Activated CD4-positive, alpha-beta T cell treated with anti-CD3 and anti-CD28 coated beads, Interleukin-2, amount 50 U/mL, for 4 hours (primary cell): Measurements from ENCODE around the gene BTNL2.
"Not testable (repeated sequence)": the region's sequence is repeated elsewhere in the genome, so short reads cannot be mapped to it uniquely, and the experiment has no call there.

Source experiments
- DNase-seq, 2 experiments: peaks; one replicate each; pipeline ENCODE4 v3.0.0-alpha.2; 2020

Gene BTNL2

DNA sequence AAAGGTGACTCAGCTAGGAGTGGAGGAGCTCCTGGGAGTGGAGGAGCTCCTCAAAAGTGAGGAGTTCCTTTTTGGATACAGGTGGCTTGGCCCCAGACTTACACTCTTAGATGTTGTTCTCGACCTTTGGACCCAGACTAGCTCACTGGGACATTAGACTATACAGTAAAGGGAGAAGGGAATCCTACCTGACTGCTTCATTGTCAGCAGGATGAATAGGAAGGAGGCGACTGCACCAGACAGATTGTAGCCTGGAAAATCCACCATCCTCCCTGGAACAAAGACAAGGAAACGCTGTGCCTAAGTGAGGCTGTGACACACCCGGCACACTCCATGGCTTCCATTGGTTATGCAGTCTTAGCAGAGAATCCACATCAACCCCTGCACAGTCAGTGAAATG is at the start of gene BTNL2:
Gene BTNL2, minus strand, starts transcription at position 325 of the 400 bp plus-strand sequence. Its CDS starts 58 bp downstream, at position 267.
- no peak for DNase-seq

GRCh38 chr6:32449088-32449736 is 42.2 kb upstream of the BTNL2 start:
- no peak for DNase-seq

- no peak for DNase-seq
Observed at GRCh38 chr6:32447932-32448331, 41.0 kb upstream of the BTNL2 start.

GRCh38 chr6:32445321-32445854 is 38.4 kb upstream of the BTNL2 start:
- DNase-seq: no peak

- no peak for DNase-seq
Observed at GRCh38 chr6:32444433-32444832, 37.5 kb upstream of the BTNL2 start.

DNA sequence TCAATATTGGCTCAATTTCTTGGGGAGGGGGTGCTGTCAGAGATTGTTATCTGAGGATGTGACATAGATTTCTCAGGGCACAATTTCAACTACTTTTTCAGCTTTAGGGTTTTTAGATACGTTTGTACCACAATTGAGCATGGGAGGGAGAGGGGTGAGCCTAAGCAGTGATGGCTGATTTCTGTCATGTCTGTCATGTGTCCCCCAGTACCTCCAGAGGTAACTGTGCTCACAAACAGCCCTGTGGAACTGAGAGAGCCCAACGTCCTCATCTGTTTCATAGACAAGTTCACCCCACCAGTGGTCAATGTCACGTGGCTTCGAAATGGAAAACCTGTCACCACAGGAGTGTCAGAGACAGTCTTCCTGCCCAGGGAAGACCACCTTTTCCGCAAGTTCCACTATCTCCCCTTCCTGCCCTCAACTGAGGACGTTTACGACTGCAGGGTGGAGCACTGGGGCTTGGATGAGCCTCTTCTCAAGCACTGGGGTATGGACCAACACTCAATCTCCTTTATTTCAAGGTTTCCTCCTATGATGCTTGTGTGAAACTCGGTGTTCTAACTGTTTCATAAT is 36.1 kb upstream of the BTNL2 start:
- no peak for DNase-seq

GRCh38 chr6:32442243-32442667 is 35.3 kb upstream of the BTNL2 start:
- no peak for DNase-seq

DNA sequence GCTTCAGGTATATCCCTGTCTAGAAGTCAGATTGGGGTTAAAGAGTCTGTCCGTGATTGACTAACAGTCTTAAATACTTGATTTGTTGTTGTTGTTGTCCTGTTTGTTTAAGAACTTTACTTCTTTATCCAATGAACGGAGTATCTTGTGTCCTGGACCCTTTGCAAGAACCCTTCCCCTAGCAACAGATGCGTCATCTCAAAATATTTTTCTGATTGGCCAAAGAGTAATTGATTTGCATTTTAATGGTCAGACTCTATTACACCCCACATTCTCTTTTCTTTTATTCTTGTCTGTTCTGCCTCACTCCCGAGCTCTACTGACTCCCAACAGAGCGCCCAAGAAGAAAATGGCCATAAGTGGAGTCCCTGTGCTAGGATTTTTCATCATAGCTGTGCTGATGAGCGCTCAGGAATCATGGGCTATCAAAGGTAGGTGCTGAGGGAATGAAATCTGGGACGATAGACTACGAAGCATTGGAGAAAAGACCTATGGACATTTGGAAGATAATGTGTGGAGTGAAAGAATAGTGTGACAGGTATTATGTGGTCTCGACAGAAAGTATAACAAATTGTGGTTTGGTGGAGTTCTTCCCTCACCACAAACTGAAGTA is 32.7 kb upstream of the BTNL2 start, which contains the start of gene HLA-DRA:
Gene HLA-DRA, plus strand, starts transcription at position 286 of the 613 bp plus-strand sequence. Its CDS starts 64 bp downstream, at position 350.
- no peak for DNase-seq

DNA sequence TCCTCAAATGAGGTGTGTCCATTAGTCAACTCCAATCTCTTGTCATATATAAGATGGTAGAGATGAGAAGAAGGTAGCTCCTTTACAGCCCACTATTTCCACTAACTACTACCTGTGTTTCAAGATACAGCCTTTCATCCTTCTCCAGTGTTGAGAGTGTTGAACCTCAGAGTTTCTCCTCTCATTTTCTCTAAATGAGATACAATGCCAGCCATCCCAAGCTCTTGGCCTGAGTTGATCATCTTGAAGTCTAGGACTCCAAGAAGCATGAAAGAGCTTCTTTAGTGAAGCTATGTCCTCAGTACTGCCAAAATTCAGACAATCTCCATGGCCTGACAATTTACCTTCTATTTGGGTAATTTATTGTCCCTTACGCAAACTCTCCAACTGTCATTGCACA is 32.2 kb upstream of the BTNL2 start:
- DNase-seq: no peak

DNA sequence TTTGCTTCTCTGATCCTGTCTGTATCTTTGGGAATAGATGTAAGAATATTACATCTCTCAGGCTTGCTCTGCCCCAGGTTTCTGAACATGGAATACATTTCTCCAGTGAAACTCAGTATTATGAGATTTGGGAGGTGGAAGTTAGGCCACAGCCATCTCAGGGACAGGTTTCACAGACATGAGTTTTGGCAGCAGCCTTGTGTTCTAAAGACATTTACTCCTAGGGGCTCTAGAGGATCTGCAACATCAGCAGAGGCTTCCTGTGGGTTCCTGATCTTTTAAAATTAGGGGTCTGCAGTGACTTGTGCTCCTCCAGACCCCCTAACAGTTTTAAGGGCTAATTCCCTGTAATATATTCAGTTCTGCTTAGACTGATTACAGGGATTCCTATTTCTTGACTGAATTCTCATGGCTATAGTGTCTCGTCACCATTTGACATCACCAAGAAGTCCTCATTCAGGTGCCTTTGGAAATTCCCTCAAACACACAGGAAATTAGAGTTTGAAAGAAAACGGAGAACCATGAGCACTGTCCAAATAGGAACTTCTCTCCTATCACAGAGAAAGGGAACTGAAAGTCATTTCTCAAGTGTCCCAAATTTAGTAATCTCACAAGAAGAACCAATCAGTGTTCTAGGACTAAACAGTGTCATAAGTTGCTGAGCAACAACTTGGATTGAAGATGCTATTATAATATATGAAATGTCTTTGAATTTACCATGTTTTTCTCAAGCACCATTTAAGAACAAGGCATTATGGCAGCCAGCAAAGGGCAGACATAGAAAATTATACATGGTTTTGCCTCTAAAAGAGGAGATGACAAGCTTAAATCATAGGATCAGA is 30.2 kb upstream of the BTNL2 start:
- DNase-seq: no peak

DNA sequence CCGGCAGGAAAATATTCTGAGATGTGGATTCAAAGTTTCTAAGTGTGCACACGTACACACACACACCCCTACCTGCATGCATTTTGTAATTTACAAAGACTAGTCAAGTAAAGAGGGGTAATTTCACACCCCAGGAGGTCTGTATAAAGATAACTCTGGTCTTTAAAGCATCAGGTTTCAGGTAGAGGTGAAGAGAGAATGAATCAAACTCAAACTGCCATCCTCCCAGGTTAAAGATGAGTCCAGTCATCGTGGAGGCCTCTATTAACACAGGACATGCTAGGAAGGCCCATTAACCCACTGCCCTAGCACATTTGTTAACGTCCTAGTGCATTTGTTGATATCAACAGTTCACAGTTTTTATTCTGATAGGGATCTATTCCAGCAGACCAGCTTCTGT is 29.2 kb upstream of the BTNL2 start:
- DNase-seq: no peak

DNA sequence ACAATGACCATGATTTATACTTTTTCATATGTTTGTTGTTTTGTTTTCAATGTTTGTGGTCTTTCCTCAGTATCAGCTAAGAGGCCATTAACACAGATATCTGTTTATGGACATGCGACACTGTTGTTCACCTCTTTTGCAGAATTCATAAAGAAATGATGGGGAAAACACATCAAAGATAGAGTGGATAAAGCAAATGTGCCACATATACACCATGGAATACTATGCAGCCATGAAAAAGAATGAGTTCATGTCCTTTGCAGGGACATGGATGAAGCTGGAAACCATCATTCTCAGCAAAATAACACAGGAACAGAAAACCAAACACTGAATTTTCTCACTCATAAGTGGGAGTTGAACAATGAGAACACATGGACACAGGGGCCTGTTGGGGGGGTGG is 27.0 kb upstream of the BTNL2 start:
- not testable (repeated sequence) for DNase-seq

DNA sequence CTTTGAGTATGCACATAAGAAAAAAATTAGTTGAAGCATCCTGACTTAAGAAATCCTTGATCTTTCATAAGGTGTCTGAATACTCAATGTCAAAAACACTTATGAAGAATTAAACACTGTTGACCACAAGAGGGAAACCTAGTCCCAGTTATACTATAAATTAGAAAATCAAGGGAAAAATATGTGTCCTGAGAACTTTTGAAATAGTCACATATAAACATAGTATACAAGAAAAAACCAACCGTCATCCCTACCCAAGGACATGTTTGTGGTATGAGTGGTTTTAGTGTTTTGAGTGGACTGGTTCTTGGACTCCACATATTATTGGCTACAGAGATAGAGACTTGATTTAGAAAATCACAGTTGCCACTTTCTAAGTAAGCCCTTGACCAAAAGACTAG is 25.1 kb upstream of the BTNL2 start:
- no peak for DNase-seq

GRCh38 chr6:32431142-32431541 is 24.2 kb upstream of the BTNL2 start:
- no peak for DNase-seq

- no peak for DNase-seq
Observed at GRCh38 chr6:32430179-32430578, 23.2 kb upstream of the BTNL2 start.

DNA sequence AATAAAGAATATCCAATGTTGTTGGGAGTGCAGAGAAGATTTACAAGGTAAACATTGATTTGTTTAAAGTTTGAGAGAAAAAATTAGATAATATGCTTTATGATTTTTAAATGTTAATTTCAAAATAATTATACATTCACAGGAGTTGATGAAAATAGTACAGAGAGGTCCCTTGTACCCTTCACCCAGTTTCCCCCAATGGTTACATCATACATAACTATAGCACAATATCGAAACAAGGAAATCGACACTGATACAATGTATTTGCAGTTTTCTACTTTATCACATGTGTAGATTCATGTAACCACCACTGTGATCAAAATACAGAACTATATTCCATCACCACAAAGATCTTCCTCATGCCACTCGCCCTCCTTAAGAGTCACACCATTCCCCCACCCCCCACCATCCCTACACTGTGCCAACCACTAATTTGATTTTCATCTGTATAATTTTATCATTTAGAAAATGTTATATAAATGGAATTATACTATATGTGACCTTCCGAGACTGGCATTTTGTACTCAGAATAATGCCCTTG is 21.0 kb upstream of the BTNL2 start:
- DNase-seq: no peak

DNA sequence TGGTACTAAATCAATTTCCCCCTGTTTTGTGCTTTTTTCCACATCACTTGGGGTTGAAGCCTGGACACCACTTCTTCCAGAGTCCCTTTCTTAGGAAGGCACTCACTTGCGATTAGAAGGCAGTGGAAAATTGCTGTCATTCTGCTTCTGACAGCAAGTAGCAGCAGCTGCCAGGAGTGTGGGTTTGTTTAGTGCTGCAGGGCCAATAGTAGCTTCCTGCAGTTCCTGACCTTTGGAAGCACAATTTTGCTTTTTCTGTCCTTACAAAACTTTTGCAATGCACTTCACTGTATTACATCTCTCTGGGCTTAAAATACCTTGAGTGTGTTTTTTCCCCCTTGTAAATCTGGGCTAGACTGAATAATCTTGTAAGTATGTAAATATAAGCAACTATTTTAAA is 20.2 kb upstream of the BTNL2 start:
- no peak for DNase-seq

DNA sequence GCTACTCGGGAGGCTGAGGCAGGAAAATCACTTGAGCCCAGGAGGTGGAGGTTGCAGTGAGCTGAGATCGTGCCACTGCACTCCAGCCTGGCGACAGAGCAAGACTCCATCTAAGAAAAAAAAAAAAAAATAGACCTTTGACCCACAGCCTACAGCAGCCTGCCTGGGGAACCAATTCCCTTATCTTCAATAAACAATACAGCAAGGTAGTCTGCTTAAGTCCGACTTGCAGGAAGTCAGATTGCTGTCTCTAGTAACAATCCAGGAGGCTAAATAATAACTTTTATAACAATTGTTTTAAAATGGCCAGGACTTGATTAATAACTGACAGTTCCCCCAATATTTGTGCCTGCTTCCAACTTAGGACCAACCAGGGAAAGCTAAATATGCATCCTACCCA is 19.4 kb upstream of the BTNL2 start:
- DNase-seq: no peak

DNA sequence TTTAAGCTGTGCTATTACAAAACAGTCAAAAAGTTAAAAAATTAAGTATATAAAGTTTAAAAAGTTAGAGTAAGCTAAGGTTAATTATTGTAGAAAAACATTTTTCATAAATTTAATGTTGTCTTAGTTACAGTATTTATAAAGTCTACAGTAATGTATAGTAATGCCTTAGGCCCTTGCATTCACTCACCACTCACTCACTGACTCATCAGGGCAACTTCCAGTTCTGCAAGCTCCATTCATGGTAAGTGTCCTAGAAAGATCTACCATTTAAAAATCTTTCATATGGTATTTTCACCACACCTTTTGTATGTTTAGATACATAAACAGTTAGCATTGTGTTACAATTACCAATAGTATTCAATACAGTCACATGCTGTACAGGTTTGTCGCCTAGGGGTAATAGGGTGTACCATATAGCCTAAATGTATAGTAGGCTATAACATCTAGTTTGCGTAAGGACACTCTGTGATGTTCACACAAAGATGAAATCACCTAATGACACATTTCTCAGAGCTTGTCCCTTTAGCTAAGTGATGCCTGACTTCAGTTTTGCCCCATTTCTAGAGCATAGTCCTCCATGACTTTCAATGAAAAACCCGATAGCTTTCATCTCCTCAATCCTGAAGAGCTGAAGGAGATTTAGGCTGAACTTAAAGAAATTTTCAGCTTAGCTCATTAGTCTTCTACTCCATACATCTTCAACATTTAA is 17.8 kb upstream of the BTNL2 start:
- DNase-seq: no peak

GRCh38 chr6:32416036-32416435 is 9.1 kb upstream of the BTNL2 start:
- no peak for DNase-seq

- peak; percentile 69 to 76 for DNase-seq
Observed at GRCh38 chr6:32415521-32416019, 8.6 kb upstream of the BTNL2 start.
